NCI-H2029 treated with DMSO at 0.1 percent for 48 hours (cell line): ENCODE data around the gene PTPRN2.
"Not testable (repeated sequence)": the region's sequence is repeated elsewhere in the genome, so short reads cannot be mapped to it uniquely, and the experiment has no call there.

Source experiments
- DNase-seq: peaks from one replicate; lab custom pipeline; 2025; lab: John Stamatoyannopoulos, UW

The PTPRN2 gene

GRCh38 chr7:158277219-158278141, 310.1 kb downstream of the PTPRN2 start:
- DNase-seq: no peak

DNA sequence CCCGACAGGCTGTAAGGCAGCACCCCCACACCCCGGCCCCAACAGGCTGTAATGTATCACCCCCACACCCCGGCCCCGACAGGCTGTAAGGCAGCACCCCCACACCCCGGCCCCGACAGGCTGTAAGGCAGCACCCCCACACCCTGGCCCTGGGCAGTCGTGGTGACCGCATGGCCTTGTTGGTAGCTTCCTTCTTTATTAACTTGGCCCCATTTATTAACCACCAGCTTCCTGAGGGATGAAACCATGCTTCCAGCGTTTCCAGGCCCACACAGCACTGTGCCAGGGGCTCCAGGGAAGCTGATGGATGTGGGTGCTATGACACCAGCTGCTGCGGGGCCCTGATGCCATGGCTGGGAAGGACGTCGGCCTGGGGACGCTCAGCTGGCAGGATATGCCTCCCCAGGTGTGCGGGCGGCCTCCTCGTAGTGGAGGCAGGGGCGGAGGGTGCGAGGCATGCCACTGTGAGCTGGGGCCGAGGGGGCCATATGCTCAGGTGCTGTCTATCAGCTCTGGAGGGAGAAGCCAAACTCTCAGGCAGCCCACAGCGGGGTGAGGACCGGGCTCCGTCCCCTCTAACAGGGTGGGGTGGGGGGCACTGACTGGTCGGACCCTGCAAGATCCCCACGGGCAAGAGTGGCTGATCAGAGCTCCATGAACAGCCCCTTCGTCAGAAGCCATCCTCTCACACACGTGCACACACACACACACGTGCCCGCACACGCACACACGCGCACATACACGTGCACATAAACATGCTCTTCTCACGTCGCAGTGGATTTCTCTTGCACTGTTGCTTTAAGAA, 311.0 kb downstream of the PTPRN2 start:
- DNase-seq: no peak

- DNase-seq: no peak
Observed at GRCh38 chr7:158275711-158276413, 311.8 kb downstream of the PTPRN2 start.

DNA sequence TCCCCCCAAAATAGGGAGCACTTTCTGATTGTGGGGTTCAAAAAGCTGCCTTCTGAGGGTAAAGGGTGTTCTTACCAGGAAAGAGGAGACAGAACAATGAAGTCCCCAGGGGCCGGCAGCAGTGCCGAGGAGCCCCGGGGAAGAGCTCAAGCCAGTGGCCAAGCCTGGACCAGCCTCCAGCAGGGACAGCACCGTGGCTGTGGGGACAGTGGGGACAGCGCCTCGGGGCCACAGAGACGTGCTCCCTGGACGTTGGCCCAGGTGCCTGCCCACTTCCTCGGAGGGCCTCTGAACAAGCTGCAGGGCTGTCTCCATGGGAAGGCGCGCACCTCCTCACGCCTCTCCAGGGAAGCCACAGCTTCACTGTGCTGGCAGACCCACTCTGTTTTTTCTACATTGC, 312.6 kb downstream of the PTPRN2 start:
- no peak for DNase-seq

DNA sequence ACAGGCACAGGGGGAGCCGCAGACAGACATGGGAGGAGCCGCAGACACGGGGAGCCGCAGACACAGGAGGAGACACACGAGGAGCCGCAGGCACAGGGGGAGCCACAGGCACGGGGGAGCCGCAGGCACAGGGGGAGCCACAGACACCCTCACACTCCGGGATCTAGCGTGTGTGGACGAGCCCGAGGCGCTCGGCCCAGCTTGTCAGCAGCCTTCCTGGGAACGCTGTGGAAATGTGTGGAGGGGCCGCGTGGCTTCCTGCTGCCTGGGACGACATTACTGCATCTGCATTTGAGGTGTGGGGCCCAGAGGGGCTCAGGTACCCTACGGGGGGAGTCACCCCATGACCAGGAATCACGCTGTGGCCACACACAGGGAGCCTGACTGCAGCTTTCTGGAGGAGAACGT, 313.2 kb downstream of the PTPRN2 start:
- DNase-seq: no peak

DNA sequence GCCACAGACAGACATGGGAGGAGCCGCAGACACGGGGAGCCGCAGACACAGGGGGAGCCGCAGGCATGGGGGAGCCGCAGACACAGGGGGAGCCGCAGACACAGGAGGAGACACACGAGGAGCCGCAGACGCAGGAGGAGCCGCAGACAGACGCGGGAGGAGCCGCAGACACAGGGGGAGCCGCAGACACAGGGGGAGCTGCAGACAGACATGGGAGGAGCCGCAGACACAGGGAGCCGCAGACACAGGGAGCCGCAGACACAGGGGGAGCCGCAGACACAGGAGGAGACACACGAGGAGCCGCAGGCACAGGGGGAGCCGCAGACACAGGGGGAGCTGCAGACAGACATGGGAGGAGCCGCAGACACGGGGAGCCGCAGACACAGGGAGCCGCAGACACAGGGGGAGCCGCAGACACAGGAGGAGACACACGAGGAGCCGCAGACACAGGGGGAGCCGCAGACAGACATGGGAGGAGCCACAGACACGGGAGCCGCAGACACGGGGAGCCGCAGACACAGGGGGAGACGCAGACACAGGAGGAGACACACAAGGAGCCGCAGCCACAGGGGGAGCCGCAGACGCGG, 313.8 kb downstream of the PTPRN2 start:
- not testable (repeated sequence) for DNase-seq

GRCh38 chr7:158273138-158273651, 314.4 kb downstream of the PTPRN2 start:
- DNase-seq: no peak

GRCh38 chr7:158272509-158273137, 315.0 kb downstream of the PTPRN2 start:
- no peak for DNase-seq

GRCh38 chr7:158272091-158272490, 315.5 kb downstream of the PTPRN2 start:
- DNase-seq: no peak

DNA sequence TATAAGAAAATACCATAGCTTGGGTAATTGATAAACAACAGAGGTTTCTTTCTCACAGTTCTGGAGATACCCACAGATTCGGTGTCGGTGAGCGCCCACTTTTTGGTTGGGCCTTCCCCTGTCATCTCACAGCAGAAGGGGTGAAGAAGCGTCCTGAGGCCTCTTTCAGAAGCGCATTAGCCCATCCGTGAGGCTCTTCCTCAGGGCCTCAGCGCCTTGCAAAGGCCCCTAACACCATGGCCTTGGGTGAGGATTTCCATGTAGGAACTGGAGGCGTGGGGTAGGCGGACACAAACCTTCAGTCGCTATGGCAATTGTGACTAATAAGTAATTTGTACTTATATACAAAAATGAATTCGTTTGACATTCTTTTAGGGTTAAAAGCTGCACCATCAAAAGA, 316.0 kb downstream of the PTPRN2 start:
- no peak for DNase-seq

- DNase-seq: no peak
Observed at GRCh38 chr7:158270856-158271413, 316.7 kb downstream of the PTPRN2 start.

- DNase-seq: no peak
Observed at GRCh38 chr7:158270106-158270775, 317.4 kb downstream of the PTPRN2 start.

DNA sequence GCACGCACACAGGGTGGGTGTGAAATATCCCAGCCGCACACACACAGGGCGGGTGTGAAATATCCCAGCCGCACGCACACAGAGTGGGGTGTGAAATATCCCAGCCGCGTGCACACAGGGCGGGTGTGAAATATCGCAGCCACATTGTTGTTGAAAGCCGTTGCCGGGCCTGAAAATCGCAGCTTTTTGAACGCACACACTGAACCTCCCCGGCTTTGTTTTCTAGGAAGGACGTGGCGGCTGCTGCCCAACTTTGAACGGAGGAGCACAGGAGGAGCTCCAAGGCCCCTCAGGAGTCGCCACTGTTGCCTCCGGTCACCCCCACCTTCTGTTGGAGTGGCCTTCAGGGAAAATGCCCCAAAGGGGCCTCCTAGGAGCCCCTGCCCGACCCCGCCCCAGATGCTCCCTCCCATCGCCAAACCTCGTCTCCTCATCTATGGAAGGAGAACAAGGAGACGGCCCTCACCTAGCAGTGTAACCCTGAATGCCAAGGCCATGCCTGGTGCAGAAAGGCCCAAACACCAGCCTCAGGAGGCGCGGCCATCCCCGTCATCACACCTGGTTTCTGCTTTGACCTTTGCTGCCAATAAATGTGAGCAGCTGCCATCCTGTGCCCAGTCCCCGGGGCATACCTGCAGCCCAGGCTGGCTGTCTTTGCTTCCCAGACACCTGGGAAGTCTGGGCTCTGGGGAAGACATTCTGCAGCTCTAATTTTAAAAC, 318.6 kb downstream of the PTPRN2 start:
- DNase-seq: no peak

DNA sequence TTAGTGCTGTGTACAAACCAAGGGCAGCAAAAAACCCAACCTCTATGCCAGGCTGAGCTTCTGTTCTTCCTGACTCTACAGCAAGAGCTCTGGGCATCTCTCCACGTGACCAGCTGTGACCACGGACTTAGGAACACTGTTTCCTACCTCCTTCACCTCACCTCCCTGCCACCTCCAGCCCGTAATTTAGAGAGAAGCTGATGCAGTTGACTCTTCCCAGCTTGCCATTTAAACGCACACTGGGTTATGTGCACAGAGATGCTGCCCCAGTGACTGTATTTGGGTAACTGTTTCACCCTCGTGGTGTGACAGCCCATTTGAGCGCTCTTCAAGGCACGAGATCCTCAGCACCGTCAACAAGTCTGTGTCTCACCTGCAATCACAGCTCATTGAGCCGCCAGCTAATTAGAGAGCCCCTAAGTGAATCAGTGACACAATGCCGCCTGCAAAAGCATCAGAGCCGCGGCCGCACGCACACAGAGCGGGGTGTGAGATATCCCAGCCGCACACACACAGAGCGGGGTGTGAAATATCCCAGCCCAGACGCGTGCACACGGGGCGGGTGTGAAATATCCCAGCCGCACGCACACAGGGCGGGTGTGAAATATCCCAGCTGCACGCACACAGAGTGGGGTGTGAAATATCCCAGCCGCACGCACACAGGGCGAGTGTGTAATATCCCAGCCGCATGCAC, 319.7 kb downstream of the PTPRN2 start:
- DNase-seq: no peak

DNA sequence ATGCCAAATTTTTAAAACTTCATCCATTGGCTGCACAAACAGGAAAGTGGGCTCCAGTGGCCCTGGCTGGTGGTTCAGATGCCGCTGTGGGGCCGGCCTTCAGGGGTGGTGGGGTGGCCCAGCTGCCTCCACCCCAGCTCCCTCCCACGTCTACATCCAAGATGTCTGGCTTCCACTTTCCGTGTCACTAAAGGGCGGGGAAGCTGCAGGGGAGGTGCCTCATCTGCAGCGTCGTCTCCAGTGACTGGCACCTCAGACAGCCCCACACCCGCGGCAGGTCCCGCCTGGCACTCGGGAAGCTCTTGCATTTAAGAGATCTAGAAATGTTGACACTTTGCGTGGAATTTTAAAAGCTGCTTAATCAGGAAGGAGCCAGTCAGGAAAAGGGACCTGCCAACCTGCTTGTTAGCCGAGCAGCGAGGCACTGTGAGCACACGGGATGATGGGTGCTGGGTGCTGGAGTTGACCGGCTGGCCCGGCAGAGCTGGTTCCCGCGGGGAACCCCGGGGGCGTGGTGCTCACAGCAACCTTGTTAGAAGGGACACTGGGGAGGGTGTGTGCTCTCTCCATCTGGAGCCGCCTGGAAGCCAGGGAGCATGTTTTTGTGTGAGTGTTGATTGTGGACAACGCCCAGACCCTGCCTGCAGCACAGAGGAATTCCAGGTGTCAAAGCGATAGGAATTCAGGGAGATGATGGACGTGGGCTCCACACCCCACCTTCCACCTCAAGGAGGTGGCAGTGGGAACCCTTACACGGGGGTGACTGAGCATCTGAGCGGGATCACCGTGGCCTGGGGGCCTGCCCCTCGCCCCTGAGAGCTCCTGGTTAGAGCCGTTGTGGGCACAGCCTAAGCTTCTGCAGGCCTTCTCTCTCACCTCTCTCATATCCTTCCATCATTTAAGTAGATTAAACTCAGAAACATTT, 320.5 kb downstream of the PTPRN2 start:
- no peak for DNase-seq

DNA sequence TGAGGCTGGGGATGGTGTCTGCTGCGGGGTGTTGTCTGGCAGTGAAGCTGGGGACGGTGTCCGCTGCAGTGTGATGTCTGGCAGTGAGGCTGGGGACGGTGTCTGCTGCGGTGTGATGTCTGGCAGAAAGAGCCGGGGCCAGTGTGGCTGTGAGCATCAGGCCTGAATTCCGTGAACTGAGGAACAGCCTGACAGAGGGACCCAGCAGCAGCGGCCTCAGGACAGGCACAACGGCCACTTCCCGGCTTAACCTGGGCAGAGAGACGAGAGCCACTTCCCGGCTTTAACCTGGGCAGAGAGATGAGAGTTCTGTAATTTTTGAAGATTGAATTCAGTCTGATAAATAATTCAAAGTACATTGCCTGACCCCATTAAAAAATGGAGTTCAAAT, 321.2 kb downstream of the PTPRN2 start:
- no peak for DNase-seq

GRCh38 chr7:158265743-158266080, 321.9 kb downstream of the PTPRN2 start:
- DNase-seq: no peak
